Stomach smooth muscle (tissue), 2 donors: ENCODE results near the gene TNS1.
"Not testable (repeated sequence)": the region's sequence is repeated elsewhere in the genome, so short reads cannot be mapped to it uniquely, and the experiment has no call there.

ENCODE experiments used
- H3K27ac ChIP-seq: one replicate; pipeline ENCODE4 v1.7.0; 2013; ENCODE audit warnings: mild to moderate bottlenecking, low read length, inconsistent platforms
- H3K27me3 ChIP-seq, 2 donors: one replicate each; pipeline ENCODE4 v1.7.0; 2013; ENCODE audit warnings: low read length in 2 of 2; ENCODE audit not compliant: insufficient read depth in 2 of 2, control insufficient read depth in 1 of 2
- H3K36me3 ChIP-seq, 2 donors: one replicate each; pipeline ENCODE4 v1.7.0; 2013; ENCODE audit warnings: low read length in 2 of 2; ENCODE audit not compliant: control insufficient read depth in 2 of 2, insufficient read depth in 2 of 2
- H3K4me1 ChIP-seq: one replicate; pipeline ENCODE4 v1.7.0; 2013; ENCODE audit warnings: low read length; ENCODE audit not compliant: control insufficient read depth, insufficient read depth
- H3K4me3 ChIP-seq, 2 donors: one replicate each; pipeline ENCODE4 v1.7.0; 2013; ENCODE audit warnings: low read length in 2 of 2
- H3K9ac ChIP-seq, 2 donors: one replicate each; pipeline ENCODE4 v1.7.0; 2013; ENCODE audit warnings: low read length in 2 of 2, mild to moderate bottlenecking in 1 of 2
- H3K9me3 ChIP-seq, 2 donors: one replicate each; pipeline ENCODE4 v1.7.0; 2013; ENCODE audit warnings: low read length in 2 of 2; ENCODE audit not compliant: control insufficient read depth in 2 of 2
- donor health status: healthy.
- donor health status: Pancreatic carcinoma.

The TNS1 gene

DNA sequence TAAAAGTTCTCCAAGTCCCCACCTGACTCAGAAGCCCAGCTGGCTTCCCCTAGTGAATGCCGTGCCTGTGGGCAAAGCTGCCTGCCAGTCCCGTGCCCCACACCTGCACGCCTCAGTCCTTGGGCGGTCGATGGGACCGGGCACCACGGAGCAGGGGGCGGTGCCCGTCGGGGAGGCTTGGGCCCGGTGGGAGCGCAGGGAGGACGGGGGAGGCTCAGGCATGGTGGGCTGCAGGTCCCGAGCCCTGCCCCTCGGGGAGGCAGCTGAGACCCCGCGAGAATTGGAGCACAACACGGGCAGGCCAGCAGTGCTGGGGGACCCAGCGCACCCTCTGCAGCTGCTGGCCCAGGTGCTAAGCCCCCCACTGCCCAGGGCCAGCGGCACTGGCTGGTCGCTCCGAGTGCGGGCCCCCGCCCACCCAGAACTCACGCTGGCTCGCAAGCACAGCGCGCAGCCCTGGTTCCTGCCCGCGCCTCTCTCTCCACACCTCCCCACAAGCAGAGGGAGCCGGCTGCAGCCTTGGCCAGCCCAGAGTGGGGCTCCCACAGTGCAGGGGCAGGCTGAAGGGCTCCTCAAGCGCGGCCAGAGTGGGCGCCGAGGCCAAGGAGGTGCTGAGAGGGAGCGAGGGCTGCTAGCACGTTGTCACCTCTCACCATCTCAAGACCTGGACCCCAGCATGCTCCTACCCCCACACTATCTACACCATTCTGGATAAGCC is 215.5 kb downstream of the TNS1 start:
- H3K9me3 ChIP-seq = no peaks in the 10 kb centered on the region
- H3K36me3 ChIP-seq = peaks cover 13 to 19% of the 10 kb centered on the region in 2 donors
- H3K4me1 ChIP-seq = peaks cover 26% of the 10 kb centered on the region
- no peak overlapping the region for H3K9ac ChIP-seq
- H3K27ac ChIP-seq = no peak overlapping the region
- H3K4me3 ChIP-seq = no peak overlapping the region
- no peaks in the 10 kb centered on the region for H3K27me3 ChIP-seq

DNA sequence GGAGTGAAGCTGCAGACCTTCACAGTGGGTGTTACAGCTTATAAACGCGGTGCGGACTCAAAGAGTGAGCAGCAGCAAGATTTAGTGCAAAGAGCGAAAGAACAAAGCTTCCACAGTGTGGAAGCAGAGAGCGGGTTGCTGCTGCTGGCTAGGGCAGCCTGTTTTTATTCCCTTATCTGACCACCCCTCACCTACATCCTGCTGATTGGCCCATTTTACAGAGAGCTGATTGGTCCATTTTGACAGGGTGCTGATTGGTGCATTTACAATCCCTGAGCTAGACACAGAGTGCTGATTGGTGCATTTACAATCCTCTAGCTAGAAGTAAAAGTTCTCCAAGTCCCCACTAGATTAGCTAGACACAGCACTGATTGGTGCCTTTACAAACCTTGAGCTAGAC is 216.2 kb downstream of the TNS1 start:
- not testable (repeated sequence) for H3K9ac ChIP-seq, H3K4me3 ChIP-seq, H3K27me3 ChIP-seq, H3K9me3 ChIP-seq, H3K27ac ChIP-seq
- Histone ChIP-seq H3K4me1 (peaks cover 26% of the 10 kb centered on the region), H3K36me3 (peaks cover 13 to 20% of the 10 kb centered on the region in 2 donors)

DNA sequence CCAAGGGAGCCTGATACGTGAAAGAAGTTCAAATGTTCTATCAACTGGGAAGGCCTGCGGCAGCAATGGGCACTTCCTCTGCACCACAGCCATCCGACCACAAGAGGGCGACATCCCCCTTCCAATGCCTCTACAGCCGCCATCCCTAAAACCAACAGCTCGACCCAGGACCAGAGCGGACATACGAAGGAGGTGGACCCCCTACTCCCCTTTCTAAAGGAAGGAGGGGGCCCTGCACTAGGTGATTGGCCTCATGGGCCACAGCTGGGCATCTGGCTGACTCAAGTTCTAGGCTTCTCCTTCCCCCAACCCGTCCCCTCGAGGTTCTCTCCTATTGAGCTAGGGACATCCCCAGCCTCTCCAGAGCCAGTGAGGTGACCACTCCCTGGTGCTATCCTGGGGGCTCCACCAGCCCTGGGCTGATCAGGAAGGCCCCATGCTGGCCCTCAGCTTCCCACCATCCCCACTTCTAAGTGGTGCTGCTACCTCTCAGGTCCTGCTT is 217.2 kb downstream of the TNS1 start:
- Histone ChIP-seq H3K9ac (peak overlapping the region in 1 of 2 donors; percentile 36), H3K4me3 (no peak overlapping the region), H3K27ac (peak overlapping the region; percentile 49), H3K36me3 (peaks cover 14 to 17% of the 10 kb centered on the region in 2 donors), H3K9me3 (no peaks in the 10 kb centered on the region), H3K4me1 (peaks cover 21% of the 10 kb centered on the region), H3K27me3 (no peaks in the 10 kb centered on the region)

DNA sequence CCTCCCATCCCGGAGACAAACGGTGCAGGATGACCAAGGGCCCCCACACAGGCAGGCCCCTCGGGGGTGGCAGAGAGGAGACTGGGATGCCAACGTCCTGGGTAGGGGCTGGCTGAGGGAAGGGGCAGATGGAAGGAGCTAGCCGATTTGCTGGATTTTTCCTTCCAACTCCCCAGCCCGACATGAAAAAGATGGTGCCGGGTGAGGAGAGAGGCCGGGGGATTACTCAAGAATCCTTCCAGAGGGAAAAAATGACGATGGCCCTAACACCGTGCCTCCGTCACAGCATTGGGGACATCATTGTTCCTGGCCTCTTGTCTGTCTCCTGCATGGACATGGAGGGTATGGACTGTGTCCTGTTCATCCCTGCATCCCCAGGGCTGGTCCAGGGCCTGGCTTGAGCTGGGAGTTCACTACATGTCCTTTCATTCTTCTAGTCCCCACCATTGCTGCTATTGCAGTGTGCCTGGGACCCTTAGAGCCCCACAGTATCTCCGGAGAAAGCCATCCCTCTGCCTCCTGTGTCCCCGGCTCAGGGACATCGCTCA is 217.7 kb downstream of the TNS1 start:
- peaks cover 14 to 17% of the 10 kb centered on the region in 2 donors for H3K36me3 ChIP-seq

DNA sequence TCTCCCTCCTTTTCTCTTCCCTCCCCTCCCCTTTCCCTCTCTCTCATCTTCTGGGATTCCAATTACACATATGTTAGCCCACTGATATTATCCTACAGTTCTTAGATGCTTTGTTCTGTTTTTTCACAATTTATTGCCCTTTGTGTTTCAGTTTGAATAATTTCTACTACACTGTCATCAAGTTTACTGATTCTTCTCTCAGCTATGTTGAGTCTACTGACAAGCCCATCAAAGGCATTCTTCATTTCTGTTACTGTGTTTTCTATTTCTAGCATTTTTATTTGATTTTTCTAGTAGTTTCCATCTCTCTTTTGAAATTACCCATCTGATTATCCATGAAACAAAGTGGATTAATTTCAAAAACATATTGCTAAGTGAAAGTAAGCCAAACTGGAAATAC is 219.6 kb downstream of the TNS1 start:
- Histone ChIP-seq H3K27ac (no peak overlapping the region), H3K4me1 (peaks cover 8% of the 10 kb centered on the region), H3K36me3 (peaks cover 9 to 12% of the 10 kb centered on the region in 2 donors), H3K27me3 (no peaks in the 10 kb centered on the region), H3K9ac (no peak overlapping the region), H3K9me3 (no peaks in the 10 kb centered on the region), H3K4me3 (no peak overlapping the region)

More for the DNA sequence above, 217.7 kb downstream of the TNS1 start:
- Histone ChIP-seq H3K4me3 (no peak overlapping the region), H3K27me3 (no peaks in the 10 kb centered on the region), H3K9me3 (no peaks in the 10 kb centered on the region), H3K9ac (peak overlapping the region in 1 of 2 donors; percentile 36), H3K4me1 (peaks cover 16% of the 10 kb centered on the region), H3K27ac (no peak overlapping the region)

DNA sequence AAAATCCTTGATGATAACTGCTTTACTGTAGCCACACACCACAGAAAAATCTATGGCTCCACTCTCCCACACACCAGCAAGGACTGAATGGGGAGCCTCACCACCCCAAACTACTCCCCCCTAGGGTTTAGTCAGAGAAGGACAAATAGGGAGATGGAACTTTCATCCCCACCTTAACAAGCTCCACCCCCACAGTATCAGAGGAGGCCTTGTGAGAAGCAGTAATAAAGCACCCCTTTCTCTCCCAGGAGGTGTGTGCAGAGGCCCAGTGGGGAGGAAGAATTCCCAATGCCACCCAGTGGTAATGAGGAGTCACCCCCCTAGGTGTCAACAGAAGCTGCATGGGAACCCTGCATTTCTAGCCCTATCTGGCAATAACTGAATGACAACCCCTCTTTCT is 224.9 kb downstream of the TNS1 start:
- no peak overlapping the region for H3K9ac ChIP-seq
- no peaks in the 10 kb centered on the region for H3K9me3 ChIP-seq
- no peak overlapping the region for H3K4me3 ChIP-seq
- H3K27me3 ChIP-seq = no peaks in the 10 kb centered on the region
- H3K4me1 ChIP-seq = no peaks in the 10 kb centered on the region
- peaks cover 5% of the 10 kb centered on the region in 2 donors for H3K36me3 ChIP-seq
- no peak overlapping the region for H3K27ac ChIP-seq

DNA sequence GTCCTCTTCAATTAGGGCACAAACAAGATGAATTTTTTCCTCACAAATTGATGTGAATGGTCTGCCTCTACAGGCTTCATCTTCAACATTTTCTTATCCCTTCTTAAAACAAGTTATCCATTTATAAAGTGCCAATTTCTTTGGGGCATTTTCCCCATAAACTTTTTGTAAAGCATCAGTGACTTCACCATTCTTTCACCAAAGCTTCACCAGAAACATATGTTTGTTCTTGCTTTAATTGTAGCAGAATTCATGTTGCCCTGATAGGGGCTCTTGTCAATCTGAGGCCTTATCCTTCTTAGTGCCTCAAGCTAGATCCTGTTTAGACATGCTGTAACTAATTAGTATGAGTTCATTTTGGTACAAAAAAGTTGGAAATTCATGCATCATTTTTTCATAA is 226.2 kb downstream of the TNS1 start:
- Histone ChIP-seq H3K9me3 (no peaks in the 10 kb centered on the region), H3K27me3 (no peaks in the 10 kb centered on the region), H3K36me3 (peaks cover 4 to 5% of the 10 kb centered on the region in 2 donors), H3K27ac (no peak overlapping the region), H3K4me1 (no peaks in the 10 kb centered on the region), H3K4me3 (no peak overlapping the region), H3K9ac (no peak overlapping the region)

DNA sequence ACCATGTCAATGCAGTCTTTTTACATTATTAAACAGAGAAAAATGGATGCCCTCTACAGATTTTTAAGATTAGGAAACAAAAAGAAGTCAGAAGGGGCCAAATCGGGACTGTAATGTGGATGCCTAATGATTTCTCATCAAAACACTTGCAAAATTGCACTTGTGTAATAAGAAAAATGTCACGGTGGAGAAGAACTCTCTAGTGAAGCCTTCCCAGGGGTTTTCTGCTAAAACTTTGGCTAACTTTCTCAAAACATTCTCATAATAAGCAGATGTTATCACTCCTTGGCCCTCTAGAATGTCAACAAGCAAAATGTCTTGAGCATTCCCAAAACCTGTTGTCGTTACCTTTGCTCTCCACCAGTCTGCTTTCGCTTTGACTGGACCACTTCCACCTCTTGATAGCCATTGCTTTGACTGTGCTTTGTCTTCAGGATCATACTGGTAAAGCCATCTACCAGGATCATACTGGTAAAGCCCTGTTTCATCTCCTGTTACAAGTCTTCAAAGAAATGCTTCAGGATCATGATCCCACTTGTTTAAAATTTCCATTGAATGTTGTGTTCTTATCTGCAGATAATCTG is 226.8 kb downstream of the TNS1 start:
- Histone ChIP-seq H3K27me3 (no peaks in the 10 kb centered on the region), H3K9me3 (no peaks in the 10 kb centered on the region), H3K4me1 (no peaks in the 10 kb centered on the region), H3K9ac (no peak overlapping the region), H3K36me3 (peaks cover 3 to 5% of the 10 kb centered on the region in 2 donors), H3K27ac (no peak overlapping the region), H3K4me3 (no peak overlapping the region)

DNA sequence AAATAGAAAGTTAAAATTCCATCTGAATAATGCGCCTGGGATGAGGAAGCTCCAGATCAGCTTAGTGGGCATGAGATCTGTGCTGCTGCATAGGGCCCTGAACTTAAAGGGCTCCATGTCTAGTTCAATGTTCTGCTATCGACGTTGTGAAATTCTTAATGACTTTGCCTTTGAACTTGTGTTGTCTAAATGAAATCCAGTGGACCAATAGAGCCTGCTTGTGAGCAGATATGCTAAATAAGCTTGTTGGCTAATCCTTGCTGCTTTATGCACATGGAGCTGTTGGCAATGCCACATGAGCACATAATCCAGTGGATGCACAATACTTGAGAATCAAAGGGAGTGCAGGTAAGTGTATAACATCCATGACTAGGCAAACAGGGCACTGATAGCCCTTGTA is 228.6 kb downstream of the TNS1 start:
- Histone ChIP-seq H3K36me3 (peaks cover 10% of the 10 kb centered on the region in 2 donors), H3K27ac (no peak overlapping the region), H3K4me3 (no peak overlapping the region), H3K9me3 (no peaks in the 10 kb centered on the region), H3K4me1 (no peaks in the 10 kb centered on the region), H3K27me3 (no peaks in the 10 kb centered on the region), H3K9ac (no peak overlapping the region)

DNA sequence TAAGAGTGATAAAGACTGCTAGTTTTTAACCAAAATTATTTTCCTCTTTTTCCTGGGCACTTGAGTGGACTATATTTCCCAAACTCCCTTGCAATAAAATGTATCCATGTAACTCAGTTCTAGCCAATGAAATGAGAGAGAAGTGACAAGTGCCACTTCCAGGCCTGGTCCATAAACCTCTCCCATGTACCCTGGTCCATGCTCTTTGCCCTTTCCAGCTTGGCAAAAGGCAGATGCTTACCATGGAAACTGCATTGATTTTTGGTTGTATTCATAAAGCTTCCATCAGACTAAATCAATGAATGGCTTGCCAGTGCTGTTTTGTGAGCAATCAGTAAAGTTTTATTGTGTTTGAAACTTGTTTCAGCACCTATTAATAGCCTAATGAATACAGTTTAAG is 229.3 kb downstream of the TNS1 start:
- H3K4me1 ChIP-seq = no peaks in the 10 kb centered on the region
- no peak overlapping the region for H3K27ac ChIP-seq
- H3K9ac ChIP-seq = no peak overlapping the region
- H3K4me3 ChIP-seq = no peak overlapping the region
- no peaks in the 10 kb centered on the region for H3K27me3 ChIP-seq
- H3K9me3 ChIP-seq = no peaks in the 10 kb centered on the region
- H3K36me3 ChIP-seq = peaks cover 10% of the 10 kb centered on the region in 2 donors

DNA sequence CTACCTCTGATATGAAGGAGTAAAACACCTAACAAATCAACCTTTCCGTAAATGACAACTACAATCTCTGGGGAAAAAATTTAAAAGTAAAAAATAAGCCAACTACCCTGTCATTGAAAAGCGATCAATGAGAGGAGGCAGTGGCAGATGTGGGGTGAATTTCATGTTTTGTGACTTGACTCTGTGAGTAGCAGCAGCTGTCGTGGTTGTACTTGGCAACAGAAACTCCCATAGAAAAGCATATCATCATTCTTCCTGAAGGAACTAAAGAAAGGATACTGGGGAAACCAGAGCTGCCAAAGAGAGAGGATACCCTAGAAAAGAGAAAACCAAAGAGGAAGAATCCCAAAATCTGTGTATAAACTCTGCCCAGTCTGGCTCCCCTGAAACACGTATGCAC is 236.4 kb downstream of the TNS1 start:
- Histone ChIP-seq H3K9ac (no peak overlapping the region), H3K27me3 (no peaks in the 10 kb centered on the region), H3K36me3 (peaks cover 4 to 16% of the 10 kb centered on the region in 2 donors), H3K9me3 (peaks cover 3 to 5% of the 10 kb centered on the region in 2 donors), H3K4me3 (no peak overlapping the region), H3K4me1 (no peaks in the 10 kb centered on the region), H3K27ac (no peak overlapping the region)
